Peyer's patch (tissue), 4 donors: Measurements from ENCODE around the gene CD28. TPM values are rescaled to one million over a fixed set of nuclear protein-coding genes. Genes with fewer than 3 reads are reported as not detected.

Experiments used
- DNase-seq, 3 donors: peaks; one replicate each; pipeline ENCODE4 v3.0.0-alpha.2; 2017 to 2019
- H3K27ac ChIP-seq, 4 donors: fragments of 200-600 bp; sonication (generic); one replicate each; pipeline ENCODE4 v1.5.1; 2016 to 2019
- H3K27me3 ChIP-seq, 2 donors: fragments of 200-600 bp; sonication (generic); one replicate each; pipeline ENCODE4 v1.5.1; 2019
- H3K36me3 ChIP-seq, 3 donors: fragments of 200-600 bp; sonication (generic); one replicate each; pipeline ENCODE4 v1.5.1; 2016 to 2019
- H3K4me1 ChIP-seq, 4 donors: fragments of 200-600 bp; sonication (generic); one replicate each; pipeline ENCODE4 v1.5.1; 2016 to 2019
- H3K4me3 ChIP-seq, 4 donors: fragments of 200-600 bp; sonication (generic); 1 replicate in 3 of 4; 2 replicates in 1 of 4; pipeline ENCODE4 v1.5.1; 2016 to 2019; ENCODE audit warnings: mild to moderate bottlenecking in 1 of 4
- H3K9me3 ChIP-seq, 4 donors: fragments of 200-600 bp; sonication (generic); one replicate each; pipeline ENCODE4 v1.5.1; 2016 to 2019; ENCODE audit warnings: mild to moderate bottlenecking in 1 of 4
- POLR2A ChIP-seq, 2 donors: fragments of 450-650 bp; IDR thresholded peaks; one replicate each; pipeline ENCODE4 v1.5.1; 2017; ENCODE audit warnings: antibody characterized with exemption in 2 of 2, mild to moderate bottlenecking in 2 of 2, moderate library complexity in 2 of 2
- total RNA-seq, 4 donors: library from RNA; depleted of rRNA; stranded (reverse); fragments of >200 nt; gene quantifications; one replicate each; pipeline ENCODE4 v1.1.0, GENCODE V29; 2016
- TF ChIP-seq, protein P1 (sequence below), 6 experiments: fragments of 450-650 bp in 4 of 6; fragments of 200-600 bp in 2 of 6; sonication (generic) in 1 of 6; IDR thresholded peaks; one replicate each; pipeline ENCODE4 v1.5.1; 2017 to 2019; ENCODE audit warnings: antibody characterized with exemption in 6 of 6, mild to moderate bottlenecking in 3 of 6, moderate library complexity in 1 of 6

Gene CD28
- total RNA-seq, 4 donors from 2014 or later, result 0.53 to 5.0 (median 0.76) TPM

DNA sequence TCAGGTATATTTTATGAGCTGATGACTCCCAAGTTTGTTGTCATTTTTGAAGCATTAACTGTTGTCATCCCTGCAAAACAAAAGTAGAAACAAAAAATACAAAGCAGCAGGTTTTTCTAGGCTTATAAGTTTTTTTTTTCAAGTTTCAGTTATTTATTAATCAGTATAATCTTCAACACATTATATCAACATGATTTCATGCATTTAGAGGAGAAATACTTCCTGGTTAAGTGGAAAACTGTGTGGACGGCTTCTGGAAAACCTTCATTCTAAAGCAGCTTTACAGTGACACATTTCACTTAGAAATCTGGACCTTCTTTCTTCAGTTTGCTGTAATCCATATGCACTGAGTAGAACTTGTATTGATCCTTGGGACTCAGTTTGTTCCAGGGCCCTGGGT lies 34.6 kb upstream of the CD28 start:
- no peak overlapping the region for H3K27ac ChIP-seq
- no peaks in the 10 kb centered on the region for H3K4me1 ChIP-seq
- H3K36me3 ChIP-seq, result no peaks in the 10 kb centered on the region
- no peaks in the 10 kb centered on the region for H3K27me3 ChIP-seq
- no peak overlapping the region for H3K4me3 ChIP-seq
- H3K9me3 ChIP-seq, result no peaks in the 10 kb centered on the region
- TF ChIP-seq POLR2A (IDR thresholded peaks at IDR 0.05), result no peak
- TF ChIP-seq, protein P1, sequence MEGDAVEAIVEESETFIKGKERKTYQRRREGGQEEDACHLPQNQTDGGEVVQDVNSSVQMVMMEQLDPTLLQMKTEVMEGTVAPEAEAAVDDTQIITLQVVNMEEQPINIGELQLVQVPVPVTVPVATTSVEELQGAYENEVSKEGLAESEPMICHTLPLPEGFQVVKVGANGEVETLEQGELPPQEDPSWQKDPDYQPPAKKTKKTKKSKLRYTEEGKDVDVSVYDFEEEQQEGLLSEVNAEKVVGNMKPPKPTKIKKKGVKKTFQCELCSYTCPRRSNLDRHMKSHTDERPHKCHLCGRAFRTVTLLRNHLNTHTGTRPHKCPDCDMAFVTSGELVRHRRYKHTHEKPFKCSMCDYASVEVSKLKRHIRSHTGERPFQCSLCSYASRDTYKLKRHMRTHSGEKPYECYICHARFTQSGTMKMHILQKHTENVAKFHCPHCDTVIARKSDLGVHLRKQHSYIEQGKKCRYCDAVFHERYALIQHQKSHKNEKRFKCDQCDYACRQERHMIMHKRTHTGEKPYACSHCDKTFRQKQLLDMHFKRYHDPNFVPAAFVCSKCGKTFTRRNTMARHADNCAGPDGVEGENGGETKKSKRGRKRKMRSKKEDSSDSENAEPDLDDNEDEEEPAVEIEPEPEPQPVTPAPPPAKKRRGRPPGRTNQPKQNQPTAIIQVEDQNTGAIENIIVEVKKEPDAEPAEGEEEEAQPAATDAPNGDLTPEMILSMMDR (IDR thresholded peaks at IDR 0.05), result no peak
- DNase-seq, result no peak

DNA sequence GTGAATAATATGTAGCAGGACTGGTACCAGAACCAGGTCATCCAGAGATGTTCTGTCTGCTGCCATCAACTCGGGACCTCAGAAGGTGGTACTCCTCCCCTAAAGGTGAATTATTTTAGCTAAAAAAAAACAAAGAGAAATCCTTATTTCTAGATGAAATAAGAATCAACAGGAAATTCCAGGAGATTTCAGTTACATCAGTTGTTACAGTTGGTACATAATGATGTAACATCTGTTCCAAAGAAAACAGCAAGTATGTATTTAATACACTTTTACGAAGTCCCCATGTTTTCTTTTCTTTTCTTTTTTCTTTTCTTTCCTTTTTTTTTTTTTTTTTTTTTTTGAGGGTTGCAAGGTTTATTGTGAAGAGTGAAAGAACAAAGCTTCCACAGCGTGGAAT lies 33.6 kb upstream of the CD28 start:
- no peaks in the 10 kb centered on the region for H3K9me3 ChIP-seq

DNA sequence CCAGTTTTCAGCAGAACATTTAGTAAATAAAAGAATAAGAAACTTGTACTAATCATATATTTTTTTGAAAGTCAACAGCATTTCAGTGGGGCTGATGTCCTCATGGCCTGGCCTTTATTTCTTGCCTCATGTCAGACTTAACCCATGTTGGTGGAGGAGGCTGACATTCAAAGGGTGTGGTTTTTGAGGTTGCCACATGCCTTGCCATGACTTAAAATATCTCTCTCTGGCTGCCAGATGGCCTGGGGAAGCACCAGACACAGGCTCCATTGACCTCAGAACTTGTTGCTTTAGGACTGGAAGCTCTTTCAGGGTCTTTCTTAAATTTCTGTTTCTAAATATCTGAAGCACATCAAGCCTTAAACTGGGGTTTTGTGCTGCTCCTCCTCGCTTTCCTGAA lies 32.5 kb upstream of the CD28 start:
- H3K36me3 ChIP-seq, result no peaks in the 10 kb centered on the region
- no peak for DNase-seq
- no peak overlapping the region for H3K4me3 ChIP-seq
- TF ChIP-seq, protein P1 (IDR thresholded peaks at IDR 0.05), result no peak
- no peak for TF ChIP-seq POLR2A (IDR thresholded peaks at IDR 0.05)
- H3K9me3 ChIP-seq, result no peaks in the 10 kb centered on the region
- H3K27me3 ChIP-seq, result no peaks in the 10 kb centered on the region
- no peak overlapping the region for H3K27ac ChIP-seq
- no peaks in the 10 kb centered on the region for H3K4me1 ChIP-seq

More for the DNA sequence above, 33.6 kb upstream of the CD28 start:
- DNase-seq, result no peak
- Histone ChIP-seq H3K27ac (no peak overlapping the region), H3K27me3 (no peaks in the 10 kb centered on the region), H3K36me3 (no peaks in the 10 kb centered on the region), H3K4me3 (no peak overlapping the region), H3K4me1 (no peaks in the 10 kb centered on the region)
- no peak for TF ChIP-seq POLR2A (IDR thresholded peaks at IDR 0.05)
- TF ChIP-seq, protein P1 (IDR thresholded peaks at IDR 0.05), result no peak

DNA sequence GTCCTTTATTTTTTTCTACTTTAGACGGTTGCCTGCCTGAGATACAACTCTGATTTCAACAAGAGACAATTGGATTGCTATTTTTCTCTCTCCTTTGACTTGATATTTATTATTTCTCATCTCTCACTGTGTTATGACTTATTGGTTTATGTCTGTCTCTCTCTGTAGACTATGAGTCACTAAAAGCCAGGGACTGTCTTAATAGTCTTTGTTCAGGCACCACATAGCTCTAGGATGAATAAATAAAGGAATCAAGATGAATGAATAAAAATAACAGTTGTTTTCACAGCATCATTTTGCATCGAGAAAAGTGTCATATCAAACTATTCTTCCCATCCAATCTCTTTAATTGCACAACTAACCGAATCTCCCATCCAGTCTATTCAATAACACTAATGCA lies 31.4 kb upstream of the CD28 start:
- Histone ChIP-seq H3K36me3 (no peaks in the 10 kb centered on the region), H3K4me3 (no peak overlapping the region), H3K4me1 (no peaks in the 10 kb centered on the region), H3K27ac (no peak overlapping the region), H3K27me3 (no peaks in the 10 kb centered on the region), H3K9me3 (no peaks in the 10 kb centered on the region)
- no peak for TF ChIP-seq POLR2A (IDR thresholded peaks at IDR 0.05)
- TF ChIP-seq, protein P1 (IDR thresholded peaks at IDR 0.05), result no peak
- DNase-seq, result no peak

DNA sequence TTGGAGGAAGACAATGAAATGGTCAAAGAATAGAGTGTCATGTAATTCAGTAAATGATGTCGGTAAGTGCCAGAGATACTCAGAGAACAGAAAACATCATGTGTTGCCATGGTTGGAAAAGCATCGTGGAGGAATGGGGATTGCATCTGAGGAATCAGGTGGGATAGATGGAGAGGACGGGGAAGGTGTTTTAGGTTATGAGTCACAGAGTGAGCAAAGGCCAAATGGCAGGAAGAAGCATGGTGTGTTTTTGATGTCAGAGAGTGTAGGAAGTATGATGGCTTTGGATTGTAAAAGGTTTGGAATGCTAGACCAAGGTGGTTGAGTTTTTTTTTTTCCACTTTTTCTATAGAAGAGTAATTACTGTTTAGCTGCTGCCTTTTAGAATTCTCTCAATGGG lies 27.5 kb upstream of the CD28 start:
- TF ChIP-seq, protein P1 (IDR thresholded peaks at IDR 0.05), result no peak
- TF ChIP-seq POLR2A (IDR thresholded peaks at IDR 0.05), result no peak
- Histone ChIP-seq H3K4me3 (no peak overlapping the region), H3K36me3 (no peaks in the 10 kb centered on the region), H3K9me3 (no peaks in the 10 kb centered on the region), H3K4me1 (no peaks in the 10 kb centered on the region), H3K27me3 (no peaks in the 10 kb centered on the region), H3K27ac (no peak overlapping the region)
- DNase-seq, result no peak

DNA sequence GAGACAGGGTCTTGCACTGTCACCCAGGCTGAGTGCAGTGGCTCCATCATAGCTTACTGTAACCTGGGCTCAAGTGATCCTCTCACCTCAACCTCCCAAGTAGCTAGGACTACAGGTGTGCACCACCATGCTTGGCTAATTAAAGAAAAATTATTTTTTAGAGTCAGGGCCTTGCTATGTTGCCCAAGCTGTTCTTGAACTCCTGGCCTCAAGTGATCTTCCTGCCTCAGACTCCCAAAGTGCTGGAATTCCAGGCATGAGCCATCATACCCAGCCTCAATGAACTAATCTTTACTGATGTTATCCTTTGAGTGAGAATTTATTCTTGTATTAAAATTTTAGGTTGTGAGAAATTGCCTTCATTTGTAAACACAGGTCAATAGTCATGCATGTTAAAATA lies 27.0 kb upstream of the CD28 start:
- Histone ChIP-seq H3K9me3 (no peaks in the 10 kb centered on the region), H3K36me3 (no peaks in the 10 kb centered on the region), H3K27ac (no peak overlapping the region), H3K4me1 (no peaks in the 10 kb centered on the region), H3K27me3 (no peaks in the 10 kb centered on the region), H3K4me3 (no peak overlapping the region)
- no peak for DNase-seq
- no peak for TF ChIP-seq POLR2A (IDR thresholded peaks at IDR 0.05)
- TF ChIP-seq, protein P1 (IDR thresholded peaks at IDR 0.05), result no peak
